CD14-positive monocyte (primary cell): ENCODE measurements around the gene ARHGAP10. TPM values are rescaled to one million over a fixed set of nuclear protein-coding genes. Genes with fewer than 3 reads are reported as not detected.

Experiments
- DNase-seq, 3 donors: peaks; one replicate each; pipeline ENCODE4 v3.0.0-alpha.2; 2011 to 2022
- H2AFZ ChIP-seq: 2 replicates; pipeline ENCODE4 v1.6.0; 2012; ENCODE audit warnings: mild to moderate bottlenecking, low read depth, low read length, inconsistent platforms; ENCODE audit not compliant: insufficient read depth, poor library complexity, severe bottlenecking
- H3K27ac ChIP-seq, 2 donors: 1 replicate in 1 of 2; 2 replicates in 1 of 2; pipeline ENCODE4 v1.5.1; 2012 to 2013; ENCODE audit warnings: low read length in 2 of 2, control low read depth in 1 of 2, inconsistent platforms in 1 of 2, low read depth in 1 of 2, mild to moderate bottlenecking in 1 of 2
- H3K27me3 ChIP-seq, 2 donors: one replicate each; pipeline versions ENCODE4 v1.6.0 to v1.6.1; 2011 to 2013; ENCODE audit warnings: low read length in 2 of 2; ENCODE audit not compliant: control insufficient read depth in 2 of 2, insufficient read depth in 2 of 2
- H3K36me3 ChIP-seq, 2 donors: replicated peaks in 1 of 2; 1 replicate in 1 of 2; 2 replicates in 1 of 2; pipeline versions ENCODE4 v1.5.1 to v1.6.1; 2012 to 2013; ENCODE audit warnings: low read length in 2 of 2, control low read depth in 1 of 2, inconsistent platforms in 1 of 2, mild to moderate bottlenecking in 1 of 2; ENCODE audit not compliant: insufficient read depth in 2 of 2, control insufficient read depth in 1 of 2
- H3K4me1 ChIP-seq, 2 donors: 1 replicate in 1 of 2; 2 replicates in 1 of 2; pipeline versions ENCODE4 v1.5.1 to v1.6.1; 2012 to 2013; ENCODE audit warnings: low read length in 2 of 2, control low read depth in 1 of 2, inconsistent platforms in 1 of 2, mild to moderate bottlenecking in 1 of 2, moderate library complexity in 1 of 2; ENCODE audit not compliant: insufficient read depth in 2 of 2, control insufficient read depth in 1 of 2
- H3K4me2 ChIP-seq: replicated peaks from 2 replicates; pipeline ENCODE3; 2012; ENCODE audit warnings: low read length, moderate library complexity, mild to moderate bottlenecking; ENCODE audit not compliant: poor library complexity, severe bottlenecking; ENCODE audit errors: extremely low read depth
- H3K4me3 ChIP-seq, 3 experiments: fragments of 200-600 bp in 1 of 3; sonication (generic) in 1 of 3; replicated peaks in 1 of 3; 1 replicate in 2 of 3; 2 replicates in 1 of 3; pipeline ENCODE4 v1.5.1; 2011 to 2013; ENCODE audit warnings: low read length in 3 of 3, mild to moderate bottlenecking in 3 of 3, control low read depth in 2 of 3, low read depth in 2 of 3, inconsistent platforms in 1 of 3, moderate library complexity in 1 of 3
- H3K79me2 ChIP-seq: 2 replicates; pipeline ENCODE4 v1.6.0; 2012; ENCODE audit warnings: mild to moderate bottlenecking, control low read depth, inconsistent platforms, low read length, moderate library complexity; ENCODE audit not compliant: insufficient read depth
- H3K9ac ChIP-seq: 2 replicates; pipeline ENCODE4 v1.6.0; 2017; ENCODE audit warnings: low read length, mild to moderate bottlenecking; ENCODE audit not compliant: insufficient read depth, poor library complexity, severe bottlenecking
- H3K9me3 ChIP-seq, 2 donors: replicated peaks in 1 of 2; 1 replicate in 1 of 2; 2 replicates in 1 of 2; pipeline versions ENCODE4 v1.5.1 to v1.6.1; 2012 to 2013; ENCODE audit warnings: low read length in 2 of 2, control low read depth in 1 of 2; ENCODE audit not compliant: control insufficient read depth in 1 of 2, insufficient read depth in 1 of 2
- H4K20me1 ChIP-seq: 2 replicates; pipeline ENCODE4 v1.6.0; 2012; ENCODE audit warnings: mild to moderate bottlenecking, low read length, control low read depth, moderate library complexity; ENCODE audit not compliant: insufficient read depth
- H3K27ac Mint-ChIP-seq, 7 donors: one replicate each; pipeline ENCODE4 v1.8.0; 2020; ENCODE audit warnings: mild to moderate bottlenecking in 7 of 7, mixed read lengths in 7 of 7, moderate library complexity in 6 of 7, inconsistent platforms in 2 of 7
- H3K27me3 Mint-ChIP-seq, 3 donors: one replicate each; pipeline ENCODE4 v1.8.0; 2021 to 2022; ENCODE audit warnings: low read depth in 3 of 3, mild to moderate bottlenecking in 3 of 3, mixed read lengths in 3 of 3, moderate library complexity in 3 of 3, inconsistent platforms in 1 of 3
- H3K36me3 Mint-ChIP-seq, 2 donors: one replicate each; pipeline ENCODE4 v1.8.0; 2020; ENCODE audit warnings: mixed read lengths in 2 of 2, inconsistent platforms in 1 of 2, mild to moderate bottlenecking in 1 of 2
- H3K4me1 Mint-ChIP-seq: one replicate; pipeline ENCODE4 v1.8.0; 2020; ENCODE audit warnings: mild to moderate bottlenecking, mixed read lengths
- H3K4me3 Mint-ChIP-seq, 2 donors: one replicate each; pipeline ENCODE4 v1.8.0; 2020; ENCODE audit warnings: mild to moderate bottlenecking in 2 of 2, mixed read lengths in 2 of 2, moderate library complexity in 1 of 2
- H3K9me3 Mint-ChIP-seq, 7 donors: one replicate each; pipeline ENCODE4 v1.8.0; 2020 to 2022; ENCODE audit warnings: mixed read lengths in 7 of 7, mild to moderate bottlenecking in 6 of 7, moderate library complexity in 6 of 7, inconsistent platforms in 2 of 7
- WGBS: methylation state at CpG from one replicate; pipeline ENCODE4 v1.1.5; 2013; ENCODE audit warnings: missing lambda C conversion rate; ENCODE audit not compliant: insufficient coverage; 5-methylcytosine and 5-hydroxymethylcytosine counted together
- intact Hi-C, 2 donors: fragments of 100-400 bp; cut with micrococcal nuclease; formaldehyde crosslinking; loops; one replicate each; pipeline versions ENCODE4 v1.15.0 to v1.15.1; 2023
- polyA plus RNA-seq, 3 donors: library from polyadenylated mRNA; depleted of rRNA in 1 of 3; unstranded in 2 of 3; stranded (reverse) in 1 of 3; fragments of 300-500 nt in 2 of 3; fragments of >200 nt in 1 of 3; fragmentation: Illumina TruSeq in 2 of 3; gene quantifications; 1 replicate in 2 of 3; 2 replicates in 1 of 3; pipeline ENCODE4 v1.2.3, GENCODE V29; 2012 to 2021
- TF ChIP-seq, protein P1 (sequence below): fragments of 200-600 bp; IDR thresholded peaks from one replicate; pipeline ENCODE4 v1.8.0; 2022; ENCODE audit warnings: antibody characterized with exemption, mild to moderate bottlenecking

The ARHGAP10 gene
- polyA plus RNA-seq, 3 donors, result 1.7 to 4.3 (median 3.0) TPM

DNA sequence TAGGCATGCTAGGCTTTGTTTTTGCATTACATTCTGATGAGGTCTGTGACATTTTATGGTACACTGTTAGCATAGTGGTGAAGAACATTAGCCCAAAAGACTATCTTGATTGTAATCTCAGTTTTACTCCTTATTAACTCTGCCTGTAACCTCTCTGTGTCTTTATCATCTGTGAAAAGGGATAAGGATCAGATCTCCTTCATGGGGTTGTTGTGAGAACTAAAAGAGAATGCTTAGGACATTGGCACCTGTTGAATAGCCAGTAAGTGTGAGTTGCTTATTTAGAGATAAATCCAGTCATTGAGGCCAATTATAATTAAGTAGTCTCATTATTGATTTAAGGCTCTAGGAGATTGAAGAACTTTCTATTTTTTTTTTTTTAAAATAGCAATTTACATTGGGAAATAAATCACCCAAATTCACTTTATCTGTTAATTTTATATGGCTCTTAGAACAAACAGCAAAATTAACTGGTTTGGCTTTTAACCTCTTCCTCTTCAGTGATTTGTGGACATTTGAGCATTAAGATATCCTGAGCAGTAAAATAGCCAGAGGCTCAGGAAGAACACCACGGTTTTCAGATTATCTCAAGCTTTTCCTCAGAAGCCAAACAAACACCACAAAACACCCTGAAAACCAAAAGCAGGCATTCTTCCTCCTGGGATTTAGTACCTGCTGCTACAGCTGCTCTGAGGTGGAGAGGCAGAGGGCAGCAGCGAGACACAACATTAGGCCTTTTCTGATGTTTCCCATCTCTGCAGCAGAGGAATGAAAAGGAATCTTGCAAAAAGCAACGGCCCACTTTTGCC lies 192.9 kb downstream of the ARHGAP10 start:
- H3K27me3 ChIP-seq, result no peaks in the 10 kb centered on the region
- no peaks in the 10 kb centered on the region for H4K20me1 ChIP-seq
- H3K9me3 ChIP-seq, result no peaks in the 10 kb centered on the region
- no peaks in the 10 kb centered on the region for H3K4me1 Mint-ChIP-seq
- no peaks in the 10 kb centered on the region for H3K79me2 ChIP-seq
- peaks cover 0 to 2% (median 0%) of the 10 kb centered on the region in 7 donors for H3K9me3 Mint-ChIP-seq
- H3K27me3 Mint-ChIP-seq, result no peaks in the 10 kb centered on the region
- H3K27ac ChIP-seq, result no peak overlapping the region
- no peaks in the 10 kb centered on the region for H3K4me1 ChIP-seq
- no peaks in the 10 kb centered on the region for H3K36me3 ChIP-seq
- H3K4me3 ChIP-seq, result no peak overlapping the region
- no peak overlapping the region for H3K4me3 Mint-ChIP-seq
- H3K4me2 ChIP-seq, result no peak overlapping the region
- no peak for DNase-seq
- no peak overlapping the region for H3K27ac Mint-ChIP-seq
- TF ChIP-seq, protein P1, sequence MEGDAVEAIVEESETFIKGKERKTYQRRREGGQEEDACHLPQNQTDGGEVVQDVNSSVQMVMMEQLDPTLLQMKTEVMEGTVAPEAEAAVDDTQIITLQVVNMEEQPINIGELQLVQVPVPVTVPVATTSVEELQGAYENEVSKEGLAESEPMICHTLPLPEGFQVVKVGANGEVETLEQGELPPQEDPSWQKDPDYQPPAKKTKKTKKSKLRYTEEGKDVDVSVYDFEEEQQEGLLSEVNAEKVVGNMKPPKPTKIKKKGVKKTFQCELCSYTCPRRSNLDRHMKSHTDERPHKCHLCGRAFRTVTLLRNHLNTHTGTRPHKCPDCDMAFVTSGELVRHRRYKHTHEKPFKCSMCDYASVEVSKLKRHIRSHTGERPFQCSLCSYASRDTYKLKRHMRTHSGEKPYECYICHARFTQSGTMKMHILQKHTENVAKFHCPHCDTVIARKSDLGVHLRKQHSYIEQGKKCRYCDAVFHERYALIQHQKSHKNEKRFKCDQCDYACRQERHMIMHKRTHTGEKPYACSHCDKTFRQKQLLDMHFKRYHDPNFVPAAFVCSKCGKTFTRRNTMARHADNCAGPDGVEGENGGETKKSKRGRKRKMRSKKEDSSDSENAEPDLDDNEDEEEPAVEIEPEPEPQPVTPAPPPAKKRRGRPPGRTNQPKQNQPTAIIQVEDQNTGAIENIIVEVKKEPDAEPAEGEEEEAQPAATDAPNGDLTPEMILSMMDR, result no peak
- no peak overlapping the region for H3K9ac ChIP-seq
- WGBS, result 33% methylated on average over 2 of the region's 3 CpGs
- no peak overlapping the region for H2AFZ ChIP-seq
- intact Hi-C loops, result no loop called here
- peaks cover 3 to 7% of the 10 kb centered on the region in 2 donors for H3K36me3 Mint-ChIP-seq

DNA sequence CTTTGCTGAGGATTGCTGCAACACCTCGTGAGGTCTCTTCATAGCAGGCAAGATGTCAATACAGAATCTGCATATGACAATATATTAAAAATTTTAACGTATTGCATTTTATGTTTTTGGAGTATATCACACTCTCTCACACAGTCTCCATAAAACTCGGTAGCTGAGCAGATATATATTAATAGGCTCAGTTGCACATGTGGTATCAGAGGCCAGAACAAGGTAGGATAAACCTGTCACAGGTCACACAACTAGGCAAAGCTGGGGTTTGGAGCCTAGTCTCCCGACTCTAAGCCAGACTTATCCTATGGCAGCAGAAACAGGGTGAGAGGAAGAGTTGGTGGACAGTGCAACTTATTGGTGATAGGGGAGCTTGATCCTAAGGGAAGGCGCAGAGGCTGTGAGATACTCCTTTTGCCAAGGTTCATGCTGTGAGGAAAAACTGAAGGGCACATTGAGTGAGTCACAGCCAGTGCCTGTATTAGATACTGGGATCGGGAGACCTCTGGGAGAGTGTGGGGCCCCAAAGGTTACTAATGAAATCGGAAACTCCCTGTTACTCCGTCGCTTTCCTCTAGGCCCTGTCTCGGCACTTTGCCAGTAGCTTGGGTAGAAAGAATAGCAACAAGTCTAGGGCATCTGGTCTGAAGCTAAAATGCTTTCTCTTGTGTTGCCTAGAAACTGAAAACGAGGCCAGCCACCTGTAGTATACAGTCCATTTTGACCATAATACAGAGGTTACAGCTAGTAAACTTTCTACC lies 195.7 kb downstream of the ARHGAP10 start:
- 89% methylated on average over 7 of the region's 11 CpGs for WGBS
- TF ChIP-seq, protein P1, result no peak
- Mint-ChIP-seq H3K27ac (peak overlapping the region in 1 of 7 donors; percentile 30), H3K4me1 (no peaks in the 10 kb centered on the region), H3K4me3 (no peak overlapping the region), H3K36me3 (peaks cover 7 to 16% of the 10 kb centered on the region in 2 donors), H3K27me3 (no peaks in the 10 kb centered on the region), H3K9me3 (no peaks in the 10 kb centered on the region)
- Histone ChIP-seq H4K20me1 (no peaks in the 10 kb centered on the region), H3K9me3 (no peaks in the 10 kb centered on the region), H3K4me3 (no peak overlapping the region), H3K79me2 (no peaks in the 10 kb centered on the region), H3K9ac (no peak overlapping the region), H3K27ac (no peak overlapping the region), H2AFZ (no peak overlapping the region), H3K4me2 (no peak overlapping the region), H3K4me1 (no peaks in the 10 kb centered on the region), H3K36me3 (no peaks in the 10 kb centered on the region), H3K27me3 (no peaks in the 10 kb centered on the region)
- intact Hi-C loops, result no loop called here
- no peak for DNase-seq
